ENCODE results near the gene GPR84. TPM values are rescaled to one million over a fixed set of nuclear protein-coding genes. Genes with fewer than 3 reads are reported as not detected.

GPR84 gene
- total RNA-seq, 2 donors from 2014 or later: 0.95 to 2.3 TPM

DNA sequence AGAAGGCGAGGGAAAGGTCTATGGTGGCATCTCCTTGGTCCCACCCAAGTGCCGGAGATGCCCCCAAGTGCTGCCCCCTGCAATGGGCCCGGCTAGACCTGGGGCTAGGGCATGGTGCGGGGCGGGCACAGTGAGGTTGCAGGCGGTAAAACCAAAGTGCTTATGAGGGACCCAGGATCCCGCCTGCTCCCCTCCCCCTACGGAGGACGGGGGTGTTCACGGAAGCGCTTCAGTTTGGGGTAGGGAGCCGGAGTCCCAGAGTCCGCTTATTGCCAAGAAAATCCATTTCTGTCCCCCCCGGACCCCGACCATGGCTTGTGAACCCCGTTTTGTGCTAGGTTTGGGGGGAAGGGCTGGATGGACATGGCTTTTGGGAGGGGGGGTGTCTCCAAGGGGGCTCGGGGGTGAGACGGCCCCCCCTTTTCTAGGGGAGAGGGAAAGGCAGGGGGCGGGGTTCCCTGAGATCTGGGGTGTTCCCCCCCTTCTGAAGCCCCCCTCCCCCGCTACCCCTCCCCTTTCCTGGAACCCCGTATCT is 5.4 kb upstream of the GPR84 start:
- DNase-seq (ENCODE audit: low spot score) (no peak), ATAC-seq (ENCODE audit: insufficient number of reproducible peaks, low FRiP score, low read depth) (no peak)
- Histone ChIP-seq H3K4me3 (peak overlapping the region; percentile 76), H3K27ac (no peak overlapping the region), H3K36me3 (peaks cover 4% of the 10 kb centered on the region), H3K9me3 (no peaks in the 10 kb centered on the region), H3K4me1 (ENCODE audit: control insufficient read depth in 1 of 2, low read depth in 2 of 2) (peaks cover 10 to 40% of the 10 kb centered on the region in 2 donors), H3K27me3 (replicated peaks; ENCODE audit: insufficient read depth) (no peaks in the 10 kb centered on the region)
- TF ChIP-seq CTCF (IDR thresholded peaks at IDR 0.05): no peak

DNA sequence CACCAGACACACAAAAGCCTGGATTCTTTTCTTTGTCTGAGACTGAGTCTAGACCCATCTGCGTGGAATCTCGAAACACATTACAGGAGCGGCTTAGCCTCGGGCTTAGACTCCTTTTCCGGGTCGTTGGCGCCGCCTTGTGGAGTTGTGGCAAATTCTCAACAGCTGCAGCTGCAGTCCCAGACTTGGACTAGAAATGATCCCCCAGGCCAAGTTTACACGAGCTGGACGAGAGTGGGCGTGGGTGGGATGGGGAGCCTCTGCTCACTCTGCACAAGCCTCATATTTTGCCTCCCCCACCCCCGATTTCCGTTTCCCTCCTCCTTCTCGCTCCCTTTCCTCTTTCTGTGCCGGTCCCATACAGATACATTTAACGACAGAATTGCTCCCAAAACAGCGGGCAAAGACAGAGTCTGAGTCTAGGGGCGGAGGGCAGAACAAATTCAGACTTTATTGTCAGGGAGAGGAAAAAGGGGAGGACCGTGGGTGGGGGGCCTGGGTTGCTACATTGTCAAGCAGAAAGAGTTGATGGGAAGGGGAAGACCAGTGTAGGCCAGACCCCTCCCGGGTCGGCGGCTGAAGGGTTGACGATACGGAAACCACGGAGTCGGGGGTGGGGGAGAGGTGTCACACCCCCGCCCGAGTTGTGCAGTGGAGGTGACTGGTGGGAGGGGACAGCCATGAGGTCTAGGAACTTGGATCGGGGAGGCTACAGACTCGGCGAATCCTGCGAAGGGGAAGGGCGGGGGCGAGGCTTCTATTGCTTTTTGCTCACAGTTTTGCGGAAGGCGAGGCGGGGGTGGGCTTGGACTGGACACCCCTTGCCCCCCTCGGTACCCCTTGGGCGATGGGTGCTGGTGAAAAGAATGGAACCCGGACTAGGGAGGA is 4.7 kb upstream of the GPR84 start:
- ATAC-seq (ENCODE audit: insufficient number of reproducible peaks, low FRiP score, low read depth) (peak; percentile 70), DNase-seq (ENCODE audit: low spot score) (peak; percentile 73)
- Histone ChIP-seq H3K4me3 (peak overlapping the region; percentile 76), H3K4me1 (ENCODE audit: control insufficient read depth in 1 of 2, low read depth in 2 of 2) (peaks cover 10 to 34% of the 10 kb centered on the region in 2 donors), H3K27ac (no peak overlapping the region), H3K9me3 (no peaks in the 10 kb centered on the region), H3K36me3 (peaks cover 3% of the 10 kb centered on the region), H3K27me3 (replicated peaks; ENCODE audit: insufficient read depth) (no peaks in the 10 kb centered on the region)
- TF ChIP-seq CTCF (IDR thresholded peaks at IDR 0.05): peak; percentile 82

GRCh38 chr12:54368025-54368708 is 3.9 kb upstream of the GPR84 start:
- DNase-seq (ENCODE audit: low spot score): no peak
- H3K4me1 ChIP-seq (ENCODE audit: control insufficient read depth in 1 of 2, low read depth in 2 of 2): peaks cover 10 to 34% of the 10 kb centered on the region in 2 donors
- no peak overlapping the region for H3K27ac ChIP-seq
- H3K4me3 ChIP-seq: peak overlapping the region; percentile 76
- no peaks in the 10 kb centered on the region for H3K36me3 ChIP-seq
- TF ChIP-seq CTCF (IDR thresholded peaks at IDR 0.05): no peak
- no peaks in the 10 kb centered on the region for H3K27me3 ChIP-seq (replicated peaks; ENCODE audit: insufficient read depth)
- no peaks in the 10 kb centered on the region for H3K9me3 ChIP-seq
- ATAC-seq (ENCODE audit: insufficient number of reproducible peaks, low FRiP score, low read depth): no peak

GRCh38 chr12:54363618-54364017 is 668 bp downstream of the GPR84 start:
- H3K9me3 ChIP-seq: no peaks in the 10 kb centered on the region
- H3K27me3 ChIP-seq (replicated peaks; ENCODE audit: insufficient read depth): no peaks in the 10 kb centered on the region
- no peak for ATAC-seq (ENCODE audit: insufficient number of reproducible peaks, low FRiP score, low read depth)
- no peak for DNase-seq (ENCODE audit: low spot score)
- H3K4me3 ChIP-seq: peak overlapping the region; percentile 11
- TF ChIP-seq CTCF (IDR thresholded peaks at IDR 0.05): no peak
- H3K4me1 ChIP-seq (ENCODE audit: control insufficient read depth in 1 of 2, low read depth in 2 of 2): no peaks in the 10 kb centered on the region
- H3K36me3 ChIP-seq: no peaks in the 10 kb centered on the region
- H3K27ac ChIP-seq: no peak overlapping the region

- ATAC-seq (ENCODE audit: insufficient number of reproducible peaks, low FRiP score, low read depth) (no peak), DNase-seq (ENCODE audit: low spot score) (no peak)
- H3K4me3 ChIP-seq: no peak overlapping the region
- no peak overlapping the region for H3K27ac ChIP-seq
- no peaks in the 10 kb centered on the region for H3K9me3 ChIP-seq
- H3K4me1 ChIP-seq (ENCODE audit: control insufficient read depth in 1 of 2, low read depth in 2 of 2): peaks cover 0 to 4% of the 10 kb centered on the region in 2 donors
- no peaks in the 10 kb centered on the region for H3K27me3 ChIP-seq (replicated peaks; ENCODE audit: insufficient read depth)
- no peaks in the 10 kb centered on the region for H3K36me3 ChIP-seq
- TF ChIP-seq CTCF (IDR thresholded peaks at IDR 0.05): no peak
These were observed 1.2 kb downstream of the GPR84 start for GRCh38 chr12:54363047-54363446.
